Stimulated activated CD8-positive, alpha-beta memory T cell treated with anti-CD3 and anti-CD28 coated beads, Interleukin-7, amount 100 ng/mL, for 1 hour (primary cell): ENCODE results near the gene FOXO3.

Experiments
- DNase-seq, 2 donors: peaks; one replicate each; pipeline ENCODE4 v3.0.0-alpha.2; 2020; ENCODE audit warnings: low read depth in 2 of 2

Gene FOXO3

GRCh38 chr6:108711071-108711470 is 150.4 kb downstream of the FOXO3 start:
- no peak for DNase-seq

- no peak for DNase-seq
These were observed 151.1 kb downstream of the FOXO3 start for GRCh38 chr6:108711826-108712225.

GRCh38 chr6:108712946-108713345 is 152.2 kb downstream of the FOXO3 start:
- no peak for DNase-seq

GRCh38 chr6:108714101-108714765 is 153.5 kb downstream of the FOXO3 start:
- no peak for DNase-seq

GRCh38 chr6:108714766-108715414 is 154.2 kb downstream of the FOXO3 start:
- DNase-seq = no peak

- no peak for DNase-seq
These were observed 155.1 kb downstream of the FOXO3 start for GRCh38 chr6:108715832-108716231.

GRCh38 chr6:108716801-108717791 is 156.4 kb downstream of the FOXO3 start:
- no peak for DNase-seq

- DNase-seq = no peak
These were observed 158.8 kb downstream of the FOXO3 start for GRCh38 chr6:108719477-108719876.

- no peak for DNase-seq
These were observed 160.1 kb downstream of the FOXO3 start for GRCh38 chr6:108720827-108721226.

- DNase-seq = no peak
These were observed 160.6 kb downstream of the FOXO3 start for GRCh38 chr6:108721286-108721685.

GRCh38 chr6:108723594-108723993 is 162.9 kb downstream of the FOXO3 start:
- DNase-seq = no peak

GRCh38 chr6:108726726-108727339 is 166.1 kb downstream of the FOXO3 start:
- DNase-seq = no peak

GRCh38 chr6:108727966-108728730 is 167.4 kb downstream of the FOXO3 start:
- no peak for DNase-seq

GRCh38 chr6:108728826-108729225 is 168.1 kb downstream of the FOXO3 start:
- DNase-seq = no peak

- DNase-seq = no peak
These were observed 170.2 kb downstream of the FOXO3 start for GRCh38 chr6:108730635-108731515.

GRCh38 chr6:108732091-108732870 is 171.6 kb downstream of the FOXO3 start:
- no peak for DNase-seq

GRCh38 chr6:108733051-108733450 is 172.3 kb downstream of the FOXO3 start:
- DNase-seq = no peak

GRCh38 chr6:108733706-108734265 is 173.1 kb downstream of the FOXO3 start:
- no peak for DNase-seq
